A549 (cell line): Measurements from ENCODE around the gene SPPL2C. TPM values are rescaled to one million over a fixed set of nuclear protein-coding genes. Genes with fewer than 3 reads are reported as not detected.
A peak's percentile ranks its signal among the peaks of the same experiment; 100 is the strongest.

Experiments
- ATAC-seq, 2 experiments: fragments of 200-7000 bp in 1 of 2; fragments of >200 bp in 1 of 2; cut with Nextera tagmentation in 1 of 2; cut with Tn5 transposase in 1 of 2; 3 replicates each; pipeline versions ENCODE4 v1.8.0 to v1.9.1; 2018 to 2020; ENCODE audit warnings: mild to moderate bottlenecking in 1 of 2, moderate library complexity in 1 of 2
- CTCF ChIA-PET: fragments of 300-600 bp; sonication (Branson Sonifier 250); formaldehyde crosslinking; extraction: SDS; loops from one replicate; lab custom pipeline; 2021; ENCODE audit warnings: antibody characterized with exemption, inconsistent platforms; lab: Yijun Ruan, JAX
- POLR2A ChIA-PET: fragments of 350-600 bp; formaldehyde crosslinking; extraction: SDS; loops from one replicate; lab custom pipeline; 2021; ENCODE audit warnings: antibody characterized with exemption, inconsistent platforms; lab: Yijun Ruan, JAX
- DNase-seq, 2 experiments: peaks; one replicate each; pipeline versions ENCODE4 v3.0.0 to v3.0.0-alpha.2; 2011 to 2016; ENCODE audit warnings: low read depth in 1 of 2, low spot score in 1 of 2
- FAIRE-seq: peaks from 2 replicates; lab custom pipeline; 2011; peaks lifted over from hg19 to GRCh38; lab: Jason Lieb, UNC
- H3K27ac ChIP-seq, 2 experiments: fragments of >200 bp; sonication (Bioruptor Twin); formaldehyde crosslinking; 3 replicates each; pipeline ENCODE4 v1.5.1; 2016 to 2017
- H3K4me1 ChIP-seq: fragments of >200 bp; sonication (Bioruptor Twin); formaldehyde crosslinking; 3 replicates; pipeline ENCODE4 v1.6.1; 2016
- H3K4me2 ChIP-seq: fragments of >200 bp; sonication (Bioruptor Twin); formaldehyde crosslinking; 3 replicates; pipeline ENCODE4 v1.6.1; 2016
- H3K4me3 ChIP-seq: fragments of >200 bp; sonication (Bioruptor Twin); formaldehyde crosslinking; 3 replicates; pipeline ENCODE4 v1.5.1; 2016
- H3K9me3 ChIP-seq: fragments of >200 bp; sonication (Bioruptor Twin); formaldehyde crosslinking; 3 replicates; pipeline ENCODE4 v1.6.1; 2016
- BCL3 ChIP-seq: fragments of >200 bp; sonication (Bioruptor Twin); formaldehyde crosslinking; IDR thresholded peaks from 3 replicates; pipeline ENCODE4 v1.6.1; 2016
- BHLHE40 ChIP-seq: IDR thresholded peaks from 2 replicates; pipeline ENCODE4 v1.6.1; 2012; ENCODE audit warnings: low read depth, low read length, inconsistent platforms
- CBX8 ChIP-seq: fragments of 200-600 bp; sonication (generic); IDR thresholded peaks from 2 replicates; pipeline ENCODE4 v1.6.1; 2016
- CEBPB ChIP-seq, 2 experiments: fragments of >200 bp in 1 of 2; sonication (Bioruptor Twin) in 1 of 2; formaldehyde crosslinking in 1 of 2; IDR thresholded peaks; 2 replicates each; pipeline ENCODE4 v1.6.1; 2012 to 2016
- CHD2 ChIP-seq: fragments of 150-350 bp; IDR thresholded peaks from 2 replicates; pipeline ENCODE4 v1.6.1; 2014; ENCODE audit warnings: low read length; ENCODE audit not compliant: partially characterized antibody
- ELK1 ChIP-seq: fragments of 150-350 bp; IDR thresholded peaks from 2 replicates; pipeline ENCODE4 v1.6.1; 2014; ENCODE audit warnings: low read depth, mild to moderate bottlenecking, low read length
- HDAC2 ChIP-seq: fragments of 200-600 bp; sonication (generic); IDR thresholded peaks from 2 replicates; pipeline ENCODE4 v1.6.1; 2016
- HOXB13 ChIP-seq: fragments of 250-450 bp; sonication (Bioruptor Pico); IDR thresholded peaks from 2 replicates; pipeline ENCODE4 v1.5.0; 2020; ENCODE audit warnings: low read depth, mild to moderate bottlenecking, moderate library complexity
- JUN ChIP-seq, 2 experiments: fragments of >200 bp; sonication (Bioruptor Twin); formaldehyde crosslinking; IDR thresholded peaks; 2 replicates in 1 of 2; 3 replicates in 1 of 2; pipeline ENCODE4 v1.6.1; 2016 to 2017
- KDM1A ChIP-seq: fragments of 200-600 bp; sonication (generic); IDR thresholded peaks from 2 replicates; pipeline ENCODE4 v1.6.1; 2016; ENCODE audit warnings: low read depth, mild to moderate bottlenecking
- KDM5A ChIP-seq: fragments of 200-600 bp; sonication (generic); IDR thresholded peaks from 2 replicates; pipeline ENCODE4 v1.6.1; 2016; ENCODE audit warnings: antibody characterized with exemption, mild to moderate bottlenecking
- MAX ChIP-seq: IDR thresholded peaks from 2 replicates; pipeline ENCODE4 v1.6.1; 2012
- MAZ ChIP-seq: fragments of 150-350 bp; IDR thresholded peaks from 2 replicates; pipeline ENCODE4 v1.6.1; 2014; ENCODE audit warnings: antibody characterized with exemption, low read depth, low read length, borderline replicate concordance
- MYC ChIP-seq: IDR thresholded peaks from 2 replicates; pipeline ENCODE4 v1.6.1; 2012; ENCODE audit warnings: mild to moderate bottlenecking, inconsistent platforms, low read length, improper control_type of control experiment, borderline replicate concordance
- NFE2L2 ChIP-seq: fragments of 150-350 bp; conservative IDR thresholded peaks from 2 replicates; pipeline ENCODE4 v1.6.1; 2014; ENCODE audit warnings: low read length
- NPAS2 ChIP-seq: fragments of 250-450 bp; sonication (Bioruptor Pico); IDR thresholded peaks from 2 replicates; pipeline ENCODE4 v1.8.0; 2022; ENCODE audit warnings: mild to moderate bottlenecking, moderate library complexity, borderline replicate concordance
- POLR2A ChIP-seq: IDR thresholded peaks from 2 replicates; pipeline ENCODE4 v1.6.1; 2012; ENCODE audit warnings: mild to moderate bottlenecking, low read length
- RCOR1 ChIP-seq: fragments of 150-350 bp; IDR thresholded peaks from 2 replicates; pipeline ENCODE4 v1.6.1; 2014; ENCODE audit warnings: antibody characterized with exemption, low read length, low read depth
- RNF2 ChIP-seq: fragments of 200-600 bp; sonication (generic); IDR thresholded peaks from 2 replicates; pipeline ENCODE4 v1.6.1; 2016; ENCODE audit warnings: low read depth, mild to moderate bottlenecking, antibody characterized with exemption, moderate library complexity, borderline replicate concordance
- SREBF2 ChIP-seq: fragments of 450-650 bp; IDR thresholded peaks from 2 replicates; pipeline ENCODE4 v1.6.1; 2014; ENCODE audit warnings: mild to moderate bottlenecking, moderate library complexity
- ZC3H11A ChIP-seq: fragments of 450-650 bp; IDR thresholded peaks from 2 replicates; pipeline ENCODE4 v1.6.1; 2014; ENCODE audit warnings: antibody characterized with exemption, mild to moderate bottlenecking
- ZNF302 ChIP-seq: fragments of 250-450 bp; sonication (Bioruptor Pico); IDR thresholded peaks from 2 replicates; pipeline ENCODE4 v1.9.0; 2021; ENCODE audit warnings: inconsistent platforms, mild to moderate bottlenecking, moderate library complexity
- WGBS: methylation state at CpG from one replicate; pipeline ENCODE4 v1.1.6; 2017; ENCODE audit errors: missing lambda C conversion rate; 5-methylcytosine and 5-hydroxymethylcytosine counted together
- polyA plus RNA-seq, 4 experiments: library from polyadenylated mRNA; depleted of rRNA in 3 of 4; stranded (reverse); fragments of >200 nt; fragmentation: RNase III in 1 of 4; extraction: RNeasy Plus Mini Kit Qiagen cat#74134 plus additional on column Dnase treatment in 1 of 4; gene quantifications; 2 replicates in 3 of 4; 3 replicates in 1 of 4; pipeline ENCODE4 v1.2.3, GENCODE V29; 2011 to 2017
- TF ChIP-seq, protein P1 (sequence below): fragments of >200 bp; sonication (Bioruptor Twin); formaldehyde crosslinking; IDR thresholded peaks from 2 replicates; pipeline ENCODE4 v1.6.1; 2016
- TF ChIP-seq, protein P2 (sequence below): fragments of >200 bp; sonication (Bioruptor Twin); formaldehyde crosslinking; IDR thresholded peaks from 3 replicates; pipeline ENCODE4 v1.5.1; 2016

The SPPL2C gene
- polyA plus RNA-seq, 2 of the 4 experiments (the other 2 are of a cell fraction) = not detected

DNA sequence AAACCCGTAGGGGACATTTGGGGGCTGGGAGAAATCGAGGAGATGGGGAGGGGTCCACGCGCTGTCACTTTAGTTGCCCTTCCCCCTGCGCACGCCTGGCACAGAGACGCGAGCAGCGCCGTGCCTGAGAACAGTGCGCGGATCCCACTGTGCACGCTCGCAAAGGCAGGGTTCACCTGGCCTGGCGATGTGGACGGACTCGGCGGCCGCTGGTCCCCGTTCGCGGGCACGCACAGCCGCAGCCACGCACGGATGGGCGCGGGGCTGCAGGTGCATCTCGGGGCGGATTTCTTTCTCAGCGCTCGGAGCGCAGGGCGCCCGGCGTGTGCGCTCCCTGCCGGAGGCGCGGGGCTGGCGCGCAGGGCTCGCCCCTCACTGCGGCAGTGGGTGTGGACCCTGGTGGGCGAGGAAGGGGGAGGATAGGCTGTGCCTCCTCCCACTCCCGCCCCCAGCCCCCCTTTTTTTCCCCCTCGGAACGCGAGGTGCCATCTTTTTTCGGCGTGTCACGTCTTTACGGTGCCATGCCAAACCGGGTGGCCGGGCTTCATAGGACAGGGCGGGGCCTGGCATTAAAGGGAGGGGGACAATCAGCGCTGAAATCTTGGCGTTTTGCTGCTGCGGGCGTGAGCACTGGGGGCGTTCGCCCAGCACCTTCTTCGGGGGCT lies 50.8 kb downstream of the SPPL2C start:
- FAIRE-seq (no peak), DNase-seq (peak; percentile 47 to 51), ATAC-seq (peak; percentile 24 to 37; a peak in 4 of 6 replicates)
- H3K9me3 ChIP-seq = no peaks in the 10 kb centered on the region
- H3K4me2 ChIP-seq = peak overlapping the region; percentile 99
- peak overlapping the region; percentile 69 for H3K4me3 ChIP-seq
- TF ChIP-seq HDAC2 (peak; percentile 92), POLR2A (no peak), HOXB13 (no peak), CBX8 (no peak), CEBPB (IDR thresholded peaks at IDR 0.05) (no peak), JUN (IDR thresholded peaks at IDR 0.05) (no peak), ZNF302 (CRISPR knock-in tag) (no peak), MAX (0 out of 2 replicates have a peak, but pooled peaks have one; percentile 6), RNF2 (peak; percentile 27; the same call in 1 of the 2 replicates)
- 2% methylated on average over 46 of the region's 63 CpGs for WGBS
- ChIA-PET POLR2A (no interaction called here), CTCF (interaction anchor here (0.6 to 3.7 kb wide), 13 partner anchors 13 to 239 kb away, joined by 3 to 26 read pairs (median 4); no protein-coding TSS in a partner anchor)
- H3K4me1 ChIP-seq = peaks cover 22% of the 10 kb centered on the region
- H3K27ac ChIP-seq = peak overlapping the region in 1 of 2 experiments; percentile 80; a peak in 1 of 6 replicates

DNA sequence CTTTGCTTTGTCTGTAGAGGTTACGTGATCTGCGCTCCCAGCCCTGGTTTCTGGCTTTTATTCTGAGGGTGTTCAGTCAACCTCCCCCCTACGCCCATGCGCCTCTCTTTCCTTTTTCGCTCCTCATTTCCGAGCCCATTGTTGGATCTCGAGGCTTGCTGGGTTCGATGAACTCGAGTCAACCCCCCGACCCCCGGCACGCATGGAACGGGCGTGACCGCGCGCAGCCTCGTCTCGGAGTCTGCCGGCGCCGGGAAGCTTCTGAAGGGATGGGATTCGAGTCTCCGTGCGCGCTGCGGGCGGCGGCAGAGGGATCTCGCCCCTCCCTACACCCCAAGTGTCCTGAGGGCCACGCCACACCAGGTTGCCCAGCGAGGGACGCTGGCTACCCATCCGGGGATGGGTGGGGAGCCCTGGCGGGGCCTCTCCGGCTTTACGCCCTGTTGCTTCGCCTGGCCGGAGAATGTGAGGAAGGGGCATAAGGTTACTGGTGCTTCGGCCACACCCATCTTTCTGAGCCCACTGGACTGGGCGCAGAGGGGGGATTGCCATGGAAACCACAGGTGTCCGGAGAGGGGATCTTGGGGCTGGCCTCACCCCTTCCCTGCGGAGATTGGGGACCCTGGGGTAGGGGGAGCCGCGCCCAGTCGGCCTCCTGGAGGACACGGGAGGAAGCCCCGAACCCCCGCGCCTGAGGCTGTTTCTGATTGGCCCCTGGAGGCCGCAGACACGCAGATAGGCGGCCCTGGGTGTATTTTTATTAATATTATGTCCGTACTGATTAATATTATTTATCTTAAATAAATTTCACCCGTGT lies 51.5 kb downstream of the SPPL2C start:
- H3K27ac ChIP-seq = no peak overlapping the region
- H3K4me3 ChIP-seq = peak overlapping the region; percentile 69
- WGBS = 11% methylated on average over 46 of the region's 55 CpGs
- peaks cover 22% of the 10 kb centered on the region for H3K4me1 ChIP-seq
- CTCF ChIA-PET = interaction anchor here (0.9 to 1.7 kb wide), 3 partner anchors 36 to 53 kb away, joined by 3 to 8 read pairs (median 3); no protein-coding TSS in a partner anchor
- peak overlapping the region; percentile 99 for H3K4me2 ChIP-seq
- no peak; the same call in 1 of the 2 replicates for TF ChIP-seq MAX
- no peak for TF ChIP-seq SREBF2
- no peak for TF ChIP-seq JUN (IDR thresholded peaks at IDR 0.05)
- TF ChIP-seq NPAS2 (CRISPR knock-in tag) = no peak
- no peak for TF ChIP-seq NFE2L2
- no peak for TF ChIP-seq KDM5A
- TF ChIP-seq BCL3 = no peak
- no peak for TF ChIP-seq CHD2
- TF ChIP-seq CBX8 = no peak
- TF ChIP-seq KDM1A = no peak
- TF ChIP-seq MYC = no peak
- TF ChIP-seq, protein P1, sequence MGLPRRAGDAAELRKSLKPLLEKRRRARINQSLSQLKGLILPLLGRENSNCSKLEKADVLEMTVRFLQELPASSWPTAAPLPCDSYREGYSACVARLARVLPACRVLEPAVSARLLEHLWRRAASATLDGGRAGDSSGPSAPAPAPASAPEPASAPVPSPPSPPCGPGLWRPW = no peak
- TF ChIP-seq MAZ = no peak
- no peak for TF ChIP-seq RCOR1
- TF ChIP-seq, protein P2, sequence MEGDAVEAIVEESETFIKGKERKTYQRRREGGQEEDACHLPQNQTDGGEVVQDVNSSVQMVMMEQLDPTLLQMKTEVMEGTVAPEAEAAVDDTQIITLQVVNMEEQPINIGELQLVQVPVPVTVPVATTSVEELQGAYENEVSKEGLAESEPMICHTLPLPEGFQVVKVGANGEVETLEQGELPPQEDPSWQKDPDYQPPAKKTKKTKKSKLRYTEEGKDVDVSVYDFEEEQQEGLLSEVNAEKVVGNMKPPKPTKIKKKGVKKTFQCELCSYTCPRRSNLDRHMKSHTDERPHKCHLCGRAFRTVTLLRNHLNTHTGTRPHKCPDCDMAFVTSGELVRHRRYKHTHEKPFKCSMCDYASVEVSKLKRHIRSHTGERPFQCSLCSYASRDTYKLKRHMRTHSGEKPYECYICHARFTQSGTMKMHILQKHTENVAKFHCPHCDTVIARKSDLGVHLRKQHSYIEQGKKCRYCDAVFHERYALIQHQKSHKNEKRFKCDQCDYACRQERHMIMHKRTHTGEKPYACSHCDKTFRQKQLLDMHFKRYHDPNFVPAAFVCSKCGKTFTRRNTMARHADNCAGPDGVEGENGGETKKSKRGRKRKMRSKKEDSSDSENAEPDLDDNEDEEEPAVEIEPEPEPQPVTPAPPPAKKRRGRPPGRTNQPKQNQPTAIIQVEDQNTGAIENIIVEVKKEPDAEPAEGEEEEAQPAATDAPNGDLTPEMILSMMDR = no peak
- no peak for TF ChIP-seq ELK1
- TF ChIP-seq BHLHE40 = no peak
- TF ChIP-seq ZC3H11A = no peak
- TF ChIP-seq, all 56 proteins: peak for 0
- peak in 1 of 2 experiments; percentile 45 for DNase-seq
- FAIRE-seq = no peak
- ATAC-seq = no peak; a peak in 1 of 6 replicates
- POLR2A ChIA-PET = interaction anchor here (1.6 kb wide), 1 partner anchor 53 kb away, joined by 3 read pairs; no protein-coding TSS in a partner anchor
- H3K9me3 ChIP-seq = no peaks in the 10 kb centered on the region
